Skeletal muscle tissue (tissue), 4 donors: ENCODE data around the gene F2RL3. TPM values are rescaled to one million over a fixed set of nuclear protein-coding genes. Genes with fewer than 3 reads are reported as not detected.

ENCODE experiments used
- H3K27ac ChIP-seq: one replicate; pipeline ENCODE4 v1.7.0; 2013; ENCODE audit warnings: mild to moderate bottlenecking, low read depth, low read length, inconsistent platforms
- H3K27me3 ChIP-seq, 3 donors: one replicate each; pipeline ENCODE4 v1.7.0; 2013; ENCODE audit warnings: low read length in 3 of 3; ENCODE audit not compliant: control insufficient read depth in 3 of 3, insufficient read depth in 3 of 3
- H3K36me3 ChIP-seq, 3 donors: one replicate each; pipeline ENCODE4 v1.7.0; 2013; ENCODE audit warnings: low read length in 3 of 3; ENCODE audit not compliant: control insufficient read depth in 3 of 3, insufficient read depth in 3 of 3
- H3K4me1 ChIP-seq, 3 donors: one replicate each; pipeline ENCODE4 v1.7.0; 2013; ENCODE audit warnings: low read length in 3 of 3, mild to moderate bottlenecking in 3 of 3; ENCODE audit not compliant: control insufficient read depth in 3 of 3, insufficient read depth in 3 of 3
- H3K4me3 ChIP-seq, 3 donors: one replicate each; pipeline ENCODE4 v1.7.0; 2013; ENCODE audit warnings: low read length in 3 of 3
- H3K9ac ChIP-seq, 3 donors: one replicate each; pipeline ENCODE4 v1.7.0; 2013; ENCODE audit warnings: low read length in 3 of 3, mild to moderate bottlenecking in 3 of 3, moderate library complexity in 2 of 3, low read depth in 1 of 3
- H3K9me3 ChIP-seq, 3 donors: one replicate each; pipeline ENCODE4 v1.7.0; 2013; ENCODE audit warnings: low read length in 3 of 3; ENCODE audit not compliant: control insufficient read depth in 3 of 3
- total RNA-seq: library from RNA; depleted of rRNA; stranded (reverse); fragments of >200 nt; gene quantifications from one replicate; pipeline ENCODE4 v1.2.3, GENCODE V29; 2014
- donor health status: Osteomylitis.

The F2RL3 gene
- total RNA-seq, 1 donor from 2014 or later: 0.52 TPM

- no peak overlapping the region for H3K4me3 ChIP-seq
- no peaks in the 10 kb centered on the region for H3K36me3 ChIP-seq
- no peak overlapping the region for H3K27ac ChIP-seq
- no peaks in the 10 kb centered on the region for H3K4me1 ChIP-seq
- H3K27me3 ChIP-seq: no peaks in the 10 kb centered on the region
- H3K9ac ChIP-seq: no peak overlapping the region
- H3K9me3 ChIP-seq: peaks cover 16 to 28% (median 18%) of the 10 kb centered on the region in 3 donors
These were observed 26.9 kb downstream of the F2RL3 start for GRCh38 chr19:16915734-16916133.

GRCh38 chr19:16917401-16917800 lies 28.6 kb downstream of the F2RL3 start:
- peaks cover 0 to 4% (median 3%) of the 10 kb centered on the region in 3 donors for H3K27me3 ChIP-seq
- H3K4me3 ChIP-seq: no peak overlapping the region
- no peaks in the 10 kb centered on the region for H3K36me3 ChIP-seq
- no peak overlapping the region for H3K9ac ChIP-seq
- H3K4me1 ChIP-seq: no peaks in the 10 kb centered on the region
- H3K9me3 ChIP-seq: peaks cover 13 to 28% (median 15%) of the 10 kb centered on the region in 3 donors
- no peak overlapping the region for H3K27ac ChIP-seq

GRCh38 chr19:16919496-16919895 lies 30.7 kb downstream of the F2RL3 start:
- Histone ChIP-seq H3K9ac (no peak overlapping the region), H3K36me3 (no peaks in the 10 kb centered on the region), H3K27ac (no peak overlapping the region), H3K27me3 (peaks cover 0 to 4% (median 3%) of the 10 kb centered on the region in 3 donors), H3K9me3 (peaks cover 4 to 13% (median 5%) of the 10 kb centered on the region in 3 donors), H3K4me3 (no peak overlapping the region), H3K4me1 (no peaks in the 10 kb centered on the region)

GRCh38 chr19:16920816-16921529 lies 32.2 kb downstream of the F2RL3 start:
- Histone ChIP-seq H3K27me3 (peaks cover 0 to 4% (median 3%) of the 10 kb centered on the region in 3 donors), H3K4me1 (no peaks in the 10 kb centered on the region), H3K27ac (no peak overlapping the region), H3K36me3 (no peaks in the 10 kb centered on the region), H3K9ac (no peak overlapping the region), H3K4me3 (no peak overlapping the region), H3K9me3 (peaks cover 4 to 9% (median 5%) of the 10 kb centered on the region in 3 donors)

GRCh38 chr19:16921766-16922591 lies 33.2 kb downstream of the F2RL3 start:
- H3K36me3 ChIP-seq: no peaks in the 10 kb centered on the region
- no peak overlapping the region for H3K9ac ChIP-seq
- H3K9me3 ChIP-seq: peaks cover 4 to 7% (median 5%) of the 10 kb centered on the region in 3 donors
- no peak overlapping the region for H3K4me3 ChIP-seq
- H3K4me1 ChIP-seq: no peaks in the 10 kb centered on the region
- H3K27me3 ChIP-seq: peaks cover 0 to 4% (median 3%) of the 10 kb centered on the region in 3 donors
- H3K27ac ChIP-seq: no peak overlapping the region

GRCh38 chr19:16922592-16922934 lies 33.8 kb downstream of the F2RL3 start:
- Histone ChIP-seq H3K27me3 (peaks cover 0 to 4% (median 3%) of the 10 kb centered on the region in 3 donors), H3K4me3 (no peak overlapping the region), H3K27ac (no peak overlapping the region)

GRCh38 chr19:16922949-16923348 lies 34.1 kb downstream of the F2RL3 start:
- Histone ChIP-seq H3K27ac (no peak overlapping the region), H3K4me3 (no peak overlapping the region), H3K9ac (no peak overlapping the region), H3K9me3 (peaks cover 4 to 7% (median 7%) of the 10 kb centered on the region in 3 donors), H3K36me3 (no peaks in the 10 kb centered on the region), H3K4me1 (no peaks in the 10 kb centered on the region), H3K27me3 (peaks cover 0 to 4% (median 3%) of the 10 kb centered on the region in 3 donors)

More at GRCh38 chr19:16922592-16922934, 33.8 kb downstream of the F2RL3 start:
- Histone ChIP-seq H3K9ac (no peak overlapping the region), H3K9me3 (peaks cover 4 to 7% (median 7%) of the 10 kb centered on the region in 3 donors), H3K36me3 (no peaks in the 10 kb centered on the region), H3K4me1 (no peaks in the 10 kb centered on the region)

GRCh38 chr19:16927883-16928282 lies 39.1 kb downstream of the F2RL3 start:
- H3K9me3 ChIP-seq: peaks cover 0 to 9% (median 7%) of the 10 kb centered on the region in 3 donors

GRCh38 chr19:16928351-16928750 lies 39.6 kb downstream of the F2RL3 start:
- Histone ChIP-seq H3K4me3 (no peak overlapping the region), H3K36me3 (no peaks in the 10 kb centered on the region), H3K9ac (no peak overlapping the region), H3K27ac (no peak overlapping the region), H3K9me3 (peaks cover 0 to 9% (median 7%) of the 10 kb centered on the region in 3 donors), H3K4me1 (no peaks in the 10 kb centered on the region), H3K27me3 (peaks cover 0 to 3% (median 3%) of the 10 kb centered on the region in 3 donors)

More at GRCh38 chr19:16927883-16928282, 39.1 kb downstream of the F2RL3 start:
- Histone ChIP-seq H3K36me3 (no peaks in the 10 kb centered on the region), H3K27ac (no peak overlapping the region), H3K27me3 (peaks cover 0 to 3% (median 3%) of the 10 kb centered on the region in 3 donors), H3K4me1 (no peaks in the 10 kb centered on the region), H3K4me3 (no peak overlapping the region), H3K9ac (no peak overlapping the region)

GRCh38 chr19:16928916-16929315 lies 40.1 kb downstream of the F2RL3 start:
- H3K27ac ChIP-seq: no peak overlapping the region
- H3K4me1 ChIP-seq: no peaks in the 10 kb centered on the region
- H3K9ac ChIP-seq: no peak overlapping the region
- no peak overlapping the region for H3K4me3 ChIP-seq
- peaks cover 0 to 3% (median 3%) of the 10 kb centered on the region in 3 donors for H3K27me3 ChIP-seq
- H3K36me3 ChIP-seq: no peaks in the 10 kb centered on the region
- H3K9me3 ChIP-seq: peaks cover 4 to 10% (median 9%) of the 10 kb centered on the region in 3 donors
